Muscle layer of colon (tissue), 2 donors: ENCODE measurements around the gene FBXL12.
A peak's percentile ranks its signal among the peaks of the same experiment; 100 is the strongest.
"Not testable (repeated sequence)": the region's sequence is repeated elsewhere in the genome, so short reads cannot be mapped to it uniquely, and the experiment has no call there.

Source experiments
- H3K27ac ChIP-seq: one replicate; pipeline ENCODE4 v1.7.0; 2013; ENCODE audit warnings: low read depth, mild to moderate bottlenecking, low read length, moderate library complexity
- H3K27me3 ChIP-seq, 2 donors: one replicate each; pipeline ENCODE4 v1.7.0; 2013; ENCODE audit warnings: low read length in 2 of 2, mild to moderate bottlenecking in 2 of 2; ENCODE audit not compliant: insufficient read depth in 2 of 2, control insufficient read depth in 1 of 2
- H3K36me3 ChIP-seq: one replicate; pipeline ENCODE4 v1.7.0; 2013; ENCODE audit warnings: mild to moderate bottlenecking, low read length; ENCODE audit not compliant: insufficient read depth
- H3K4me1 ChIP-seq: one replicate; pipeline ENCODE4 v1.7.0; 2013; ENCODE audit warnings: mild to moderate bottlenecking, low read length; ENCODE audit not compliant: insufficient read depth
- H3K4me3 ChIP-seq, 2 donors: one replicate each; pipeline ENCODE4 v1.7.0; 2013; ENCODE audit warnings: low read length in 2 of 2, low read depth in 1 of 2, mild to moderate bottlenecking in 1 of 2, moderate library complexity in 1 of 2
- H3K9ac ChIP-seq: one replicate; pipeline ENCODE4 v1.7.0; 2013; ENCODE audit warnings: low read length
- H3K9me3 ChIP-seq: one replicate; pipeline ENCODE4 v1.7.0; 2013; ENCODE audit warnings: mild to moderate bottlenecking, low read length
- donor health status: abdominal sarcoma.
- donor health status: Adenocarcinoma of cecum.

The FBXL12 gene

GRCh38 chr19:9854282-9854846 is 35.5 kb upstream of the FBXL12 start:
- Histone ChIP-seq H3K27ac (no peak overlapping the region), H3K4me1 (peaks cover 14% of the 10 kb centered on the region), H3K36me3 (no peaks in the 10 kb centered on the region), H3K9me3 (no peaks in the 10 kb centered on the region), H3K27me3 (no peaks in the 10 kb centered on the region), H3K9ac (no peak overlapping the region), H3K4me3 (no peak overlapping the region)

- peaks cover 14% of the 10 kb centered on the region for H3K4me1 ChIP-seq
- H3K27ac ChIP-seq = peak overlapping the region; percentile 32
- H3K36me3 ChIP-seq = peaks cover 17% of the 10 kb centered on the region
- H3K9ac ChIP-seq = no peak overlapping the region
- no peak overlapping the region for H3K4me3 ChIP-seq
- no peaks in the 10 kb centered on the region for H3K27me3 ChIP-seq
- no peaks in the 10 kb centered on the region for H3K9me3 ChIP-seq
Observed at GRCh38 chr19:9850235-9850959, 31.5 kb upstream of the FBXL12 start.

- Histone ChIP-seq H3K27ac (peak overlapping the region; percentile 20), H3K9me3 (no peaks in the 10 kb centered on the region), H3K4me1 (peaks cover 14% of the 10 kb centered on the region), H3K36me3 (peaks cover 20% of the 10 kb centered on the region), H3K27me3 (no peaks in the 10 kb centered on the region), H3K4me3 (no peak overlapping the region), H3K9ac (no peak overlapping the region)
Observed at GRCh38 chr19:9849791-9850190, 30.9 kb upstream of the FBXL12 start.

- H3K4me3 ChIP-seq = no peak overlapping the region
- no peak overlapping the region for H3K9ac ChIP-seq
- no peaks in the 10 kb centered on the region for H3K27me3 ChIP-seq
- H3K36me3 ChIP-seq = peaks cover 30% of the 10 kb centered on the region
- no peak overlapping the region for H3K27ac ChIP-seq
- peaks cover 14% of the 10 kb centered on the region for H3K4me1 ChIP-seq
- H3K9me3 ChIP-seq = no peaks in the 10 kb centered on the region
Observed at GRCh38 chr19:9848762-9849161, 29.9 kb upstream of the FBXL12 start.

- H3K9ac ChIP-seq = no peak overlapping the region
- peaks cover 14% of the 10 kb centered on the region for H3K4me1 ChIP-seq
- H3K9me3 ChIP-seq = no peaks in the 10 kb centered on the region
- H3K27me3 ChIP-seq = no peaks in the 10 kb centered on the region
- H3K27ac ChIP-seq = no peak overlapping the region
- H3K4me3 ChIP-seq = no peak overlapping the region
- H3K36me3 ChIP-seq = peaks cover 37% of the 10 kb centered on the region
Observed at GRCh38 chr19:9848060-9848459, 29.2 kb upstream of the FBXL12 start.

- Histone ChIP-seq H3K27me3 (no peaks in the 10 kb centered on the region), H3K27ac (peak overlapping the region; percentile 9), H3K4me3 (no peak overlapping the region), H3K36me3 (peaks cover 45% of the 10 kb centered on the region), H3K4me1 (peaks cover 14% of the 10 kb centered on the region), H3K9ac (no peak overlapping the region), H3K9me3 (no peaks in the 10 kb centered on the region)
Observed at GRCh38 chr19:9847087-9847671, 28.3 kb upstream of the FBXL12 start.

GRCh38 chr19:9843626-9844273 is 24.9 kb upstream of the FBXL12 start:
- not testable (repeated sequence) for H3K27me3 ChIP-seq, H3K4me1 ChIP-seq, H3K4me3 ChIP-seq, H3K27ac ChIP-seq, H3K9ac ChIP-seq, H3K9me3 ChIP-seq
- H3K36me3 ChIP-seq = peaks cover 73% of the 10 kb centered on the region

GRCh38 chr19:9842834-9843625 is 24.2 kb upstream of the FBXL12 start:
- H3K4me1 ChIP-seq = peaks cover 5% of the 10 kb centered on the region
- peaks cover 69% of the 10 kb centered on the region for H3K36me3 ChIP-seq
- H3K9me3 ChIP-seq = no peaks in the 10 kb centered on the region
- no peak overlapping the region for H3K9ac ChIP-seq
- no peaks in the 10 kb centered on the region for H3K27me3 ChIP-seq
- no peak overlapping the region for H3K27ac ChIP-seq
- no peak overlapping the region for H3K4me3 ChIP-seq

- H3K9ac ChIP-seq = no peak overlapping the region
- H3K9me3 ChIP-seq = no peaks in the 10 kb centered on the region
- no peak overlapping the region for H3K4me3 ChIP-seq
- no peaks in the 10 kb centered on the region for H3K27me3 ChIP-seq
- peaks cover 20% of the 10 kb centered on the region for H3K4me1 ChIP-seq
- no peak overlapping the region for H3K27ac ChIP-seq
- H3K36me3 ChIP-seq = peaks cover 55% of the 10 kb centered on the region
Observed at GRCh38 chr19:9839415-9839814, 20.5 kb upstream of the FBXL12 start.

- H3K4me1 ChIP-seq = peaks cover 23% of the 10 kb centered on the region
- H3K9ac ChIP-seq = no peak overlapping the region
- no peaks in the 10 kb centered on the region for H3K9me3 ChIP-seq
- no peak overlapping the region for H3K4me3 ChIP-seq
- H3K27me3 ChIP-seq = no peaks in the 10 kb centered on the region
- H3K36me3 ChIP-seq = peaks cover 44% of the 10 kb centered on the region
- no peak overlapping the region for H3K27ac ChIP-seq
Observed at GRCh38 chr19:9838324-9838723, 19.4 kb upstream of the FBXL12 start.

GRCh38 chr19:9836021-9836420 is 17.1 kb upstream of the FBXL12 start:
- Histone ChIP-seq H3K4me1 (peaks cover 23% of the 10 kb centered on the region), H3K9ac (peak overlapping the region; percentile 44), H3K27ac (peak overlapping the region; percentile 76), H3K27me3 (no peaks in the 10 kb centered on the region), H3K4me3 (peak overlapping the region; percentile 73 to 85), H3K9me3 (no peaks in the 10 kb centered on the region), H3K36me3 (peaks cover 22% of the 10 kb centered on the region)
